Upper lobe of right lung (tissue), 1 donor: ENCODE data around the gene TBCD. TPM values are rescaled to one million over a fixed set of nuclear protein-coding genes. Genes with fewer than 3 reads are reported as not detected.
A peak's percentile ranks its signal among the peaks of the same experiment; 100 is the strongest.

Experiments
- ATAC-seq: fragments of 200-7000 bp; cut with Tn5 transposase; one replicate; pipeline ENCODE4 v1.9.1; 2020; ENCODE audit warnings: mild to moderate bottlenecking, moderate library complexity
- DNase-seq: peaks from one replicate; pipeline ENCODE4 v3.0.0-alpha.2; 2020
- H3K27ac ChIP-seq: fragments of 200-600 bp; one replicate; pipeline ENCODE4 v1.8.0; 2022
- H3K27me3 ChIP-seq: fragments of 200-600 bp; one replicate; pipeline ENCODE4 v1.8.0; 2022; ENCODE audit warnings: mild to moderate bottlenecking
- H3K36me3 ChIP-seq: fragments of 200-600 bp; one replicate; pipeline ENCODE4 v1.8.0; 2022
- H3K4me1 ChIP-seq: fragments of 200-600 bp; one replicate; pipeline ENCODE4 v1.8.0; 2022
- H3K4me3 ChIP-seq: fragments of 200-600 bp; one replicate; pipeline ENCODE4 v1.8.0; 2022; ENCODE audit warnings: mild to moderate bottlenecking
- H3K9me3 ChIP-seq: fragments of 200-600 bp; one replicate; pipeline ENCODE4 v1.8.0; 2022
- CTCF ChIP-seq: fragments of 200-600 bp; IDR thresholded peaks from one replicate; pipeline ENCODE4 v1.8.0; 2022; ENCODE audit warnings: antibody characterized with exemption
- intact Hi-C: fragments of 100-400 bp; cut with DNase I; formaldehyde crosslinking; loops from one replicate; pipeline ENCODE4 v1.11.0; 2022
- total RNA-seq: library from RNA; stranded (reverse); fragmentation: NEBNext Ultra II Directional; extraction: Animal tissue kit (Norgen Biotek cat#: 25700); gene quantifications from one replicate; pipeline ENCODE4 v1.2.1, GENCODE V29; 2021
- donor health status: DM: no; HTN: yes; CAD: no; lungs with severe emphysema.

The TBCD gene
- total RNA-seq, 1 donor from 2014 or later, result 84.5 TPM

- Histone ChIP-seq H3K27ac (no peak overlapping the region), H3K4me1 (no peaks in the 10 kb centered on the region), H3K9me3 (no peaks in the 10 kb centered on the region), H3K36me3 (peaks cover 61% of the 10 kb centered on the region), H3K4me3 (no peak overlapping the region), H3K27me3 (no peaks in the 10 kb centered on the region)
- no peak for ATAC-seq
- peak; percentile 64 for DNase-seq
- intact Hi-C loops, result no loop called here
- no peak for TF ChIP-seq CTCF
Measured at GRCh38 chr17:82936768-82937171, 184.9 kb downstream of the TBCD start.

- TF ChIP-seq CTCF, result no peak
- Histone ChIP-seq H3K27ac (no peak overlapping the region), H3K27me3 (no peaks in the 10 kb centered on the region), H3K4me1 (no peaks in the 10 kb centered on the region), H3K4me3 (no peak overlapping the region), H3K9me3 (no peaks in the 10 kb centered on the region), H3K36me3 (peaks cover 63% of the 10 kb centered on the region)
- no peak for ATAC-seq
- intact Hi-C loops, result no loop called here
- DNase-seq, result peak; percentile 60
Measured at GRCh38 chr17:82937411-82938371, 185.8 kb downstream of the TBCD start.

- DNase-seq (peak; percentile 39), ATAC-seq (no peak)
- H3K4me3 ChIP-seq, result no peak overlapping the region
- no peaks in the 10 kb centered on the region for H3K27me3 ChIP-seq
- H3K36me3 ChIP-seq, result peaks cover 63% of the 10 kb centered on the region
- H3K27ac ChIP-seq, result no peak overlapping the region
- no peaks in the 10 kb centered on the region for H3K9me3 ChIP-seq
- H3K4me1 ChIP-seq, result no peaks in the 10 kb centered on the region
- intact Hi-C loops, result no loop called here
- no peak for TF ChIP-seq CTCF
Measured at GRCh38 chr17:82938486-82938872, 186.6 kb downstream of the TBCD start.

GRCh38 chr17:82938873-82939620 lies 187.2 kb downstream of the TBCD start:
- Histone ChIP-seq H3K9me3 (no peaks in the 10 kb centered on the region), H3K4me3 (no peak overlapping the region), H3K36me3 (peaks cover 61% of the 10 kb centered on the region), H3K4me1 (no peaks in the 10 kb centered on the region), H3K27ac (no peak overlapping the region), H3K27me3 (no peaks in the 10 kb centered on the region)
- intact Hi-C loops, result no loop called here
- no peak for ATAC-seq
- TF ChIP-seq CTCF, result no peak
- peak; percentile 64 for DNase-seq

DNA sequence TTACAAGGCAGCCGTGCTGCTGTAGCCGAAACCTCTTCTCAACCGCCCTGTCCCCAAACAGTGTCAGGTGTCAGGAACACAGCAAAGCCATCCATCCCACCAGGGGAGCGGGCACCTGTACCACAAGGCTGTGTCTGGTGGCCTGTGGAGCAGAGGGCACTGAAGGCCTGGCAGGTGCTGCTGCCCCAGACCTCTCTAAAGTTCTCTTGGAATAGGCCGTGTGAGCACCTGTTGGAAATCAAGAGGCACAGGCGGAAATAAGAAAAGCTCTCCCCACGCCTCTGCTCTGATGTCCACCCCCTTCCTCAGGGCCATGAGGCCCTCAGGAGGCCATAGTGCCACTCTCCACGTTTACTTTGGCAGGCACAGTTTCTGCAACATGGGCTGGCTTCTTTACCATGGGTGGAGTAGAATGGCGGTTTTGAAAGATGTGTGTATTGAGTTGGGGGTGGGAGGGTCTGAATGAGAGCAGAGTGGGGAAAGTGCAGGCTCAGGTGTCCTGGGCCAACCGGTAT lies 187.8 kb downstream of the TBCD start:
- peaks cover 5% of the 10 kb centered on the region for H3K9me3 ChIP-seq
- no peaks in the 10 kb centered on the region for H3K27me3 ChIP-seq
- no peaks in the 10 kb centered on the region for H3K4me1 ChIP-seq
- H3K36me3 ChIP-seq, result peaks cover 57% of the 10 kb centered on the region
- peak; percentile 71 for DNase-seq
- intact Hi-C loops, result no loop called here
- no peak for TF ChIP-seq CTCF
- no peak overlapping the region for H3K27ac ChIP-seq
- no peak overlapping the region for H3K4me3 ChIP-seq
- peak; percentile 84 for ATAC-seq
